ENCODE results near the gene LHPP. TPM values are rescaled to one million over a fixed set of nuclear protein-coding genes. Genes with fewer than 3 reads are reported as not detected.
"Not testable (repeated sequence)": the region's sequence is repeated elsewhere in the genome, so short reads cannot be mapped to it uniquely, and the experiment has no call there.

LHPP gene
- total RNA-seq, 1 donor from 2014 or later, result 7.6 TPM

DNA sequence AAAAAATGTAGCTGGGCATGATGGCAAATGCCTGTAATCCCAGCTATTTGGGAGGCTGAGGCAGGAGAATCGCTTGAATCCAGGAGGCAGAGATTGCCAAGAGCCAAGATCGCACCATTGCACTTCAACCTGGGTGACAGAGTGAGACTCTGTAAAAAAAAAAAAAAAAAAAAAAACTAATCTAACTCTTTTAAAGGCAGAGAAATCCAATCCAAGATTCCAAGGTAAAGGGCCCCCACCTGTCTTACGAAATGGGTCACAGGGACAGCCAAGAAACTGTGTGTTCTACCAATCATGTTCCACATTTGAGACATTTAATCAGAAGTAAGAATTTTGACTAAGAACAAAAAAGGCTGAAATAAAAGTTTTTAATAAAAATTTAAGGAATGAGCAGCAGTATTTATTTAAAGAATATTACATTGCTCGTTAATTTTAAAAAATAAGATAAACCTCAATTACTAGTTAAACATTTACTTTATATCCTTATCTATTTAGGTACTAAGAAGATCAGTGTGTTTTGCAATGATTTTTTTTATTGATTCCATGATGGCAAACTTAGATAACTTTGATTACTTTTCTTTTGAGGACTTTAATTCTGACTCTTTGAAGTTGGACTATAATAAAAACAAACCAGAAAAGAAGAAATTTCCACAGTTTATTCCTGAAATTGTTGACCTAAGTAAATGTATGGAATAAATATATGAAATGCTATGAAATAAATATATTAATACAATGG lies 36.2 kb upstream of the LHPP start:
- no peak overlapping the region for H3K27ac ChIP-seq (replicated peaks)
- no peaks in the 10 kb centered on the region for H3K9me3 ChIP-seq (replicated peaks)
- H3K4me1 ChIP-seq, result no peaks in the 10 kb centered on the region
- no peaks in the 10 kb centered on the region for H3K36me3 ChIP-seq
- TF ChIP-seq, protein P1, sequence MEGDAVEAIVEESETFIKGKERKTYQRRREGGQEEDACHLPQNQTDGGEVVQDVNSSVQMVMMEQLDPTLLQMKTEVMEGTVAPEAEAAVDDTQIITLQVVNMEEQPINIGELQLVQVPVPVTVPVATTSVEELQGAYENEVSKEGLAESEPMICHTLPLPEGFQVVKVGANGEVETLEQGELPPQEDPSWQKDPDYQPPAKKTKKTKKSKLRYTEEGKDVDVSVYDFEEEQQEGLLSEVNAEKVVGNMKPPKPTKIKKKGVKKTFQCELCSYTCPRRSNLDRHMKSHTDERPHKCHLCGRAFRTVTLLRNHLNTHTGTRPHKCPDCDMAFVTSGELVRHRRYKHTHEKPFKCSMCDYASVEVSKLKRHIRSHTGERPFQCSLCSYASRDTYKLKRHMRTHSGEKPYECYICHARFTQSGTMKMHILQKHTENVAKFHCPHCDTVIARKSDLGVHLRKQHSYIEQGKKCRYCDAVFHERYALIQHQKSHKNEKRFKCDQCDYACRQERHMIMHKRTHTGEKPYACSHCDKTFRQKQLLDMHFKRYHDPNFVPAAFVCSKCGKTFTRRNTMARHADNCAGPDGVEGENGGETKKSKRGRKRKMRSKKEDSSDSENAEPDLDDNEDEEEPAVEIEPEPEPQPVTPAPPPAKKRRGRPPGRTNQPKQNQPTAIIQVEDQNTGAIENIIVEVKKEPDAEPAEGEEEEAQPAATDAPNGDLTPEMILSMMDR (IDR thresholded peaks at IDR 0.05; ENCODE audit: borderline replicate concordance), result no peak
- peaks cover 86% of the 10 kb centered on the region for H3K27me3 ChIP-seq (ENCODE audit: low read depth)
- DNase-seq, result no peak
- intact Hi-C loops (cut with micrococcal nuclease), result no loop called here
- H3K4me3 ChIP-seq, result no peak overlapping the region

DNA sequence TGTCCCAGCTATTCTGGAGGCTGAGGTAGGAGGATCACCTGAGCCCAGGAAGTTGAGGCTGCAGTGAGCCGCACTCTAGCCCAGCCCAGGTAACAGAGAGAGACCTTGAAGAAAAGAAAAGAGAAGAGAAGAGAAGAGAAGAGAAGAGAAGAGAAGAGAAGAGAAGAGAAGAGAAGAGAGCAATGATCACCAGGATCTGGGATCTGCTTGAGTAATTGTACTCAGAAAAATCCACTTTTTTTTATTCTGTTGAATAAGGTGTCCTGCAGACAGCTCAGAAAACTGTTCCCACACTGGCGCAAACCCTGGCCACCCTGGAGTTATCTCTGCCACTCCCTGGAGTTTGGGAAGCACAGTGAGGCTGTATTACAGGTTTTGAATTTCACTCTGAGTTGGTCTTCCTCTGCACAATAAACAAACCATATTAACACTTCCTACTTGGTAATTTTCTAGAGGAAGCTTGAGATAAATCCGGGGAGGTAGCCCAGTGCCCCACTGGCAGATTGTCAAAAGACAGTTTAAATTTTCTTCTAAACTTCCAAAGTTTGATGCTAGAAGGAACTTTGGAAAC lies 33.3 kb upstream of the LHPP start:
- Histone ChIP-seq H3K36me3 (no peaks in the 10 kb centered on the region), H3K4me3 (no peak overlapping the region), H3K9me3 (replicated peaks) (no peaks in the 10 kb centered on the region), H3K4me1 (no peaks in the 10 kb centered on the region), H3K27me3 (ENCODE audit: low read depth) (peaks cover 76% of the 10 kb centered on the region), H3K27ac (replicated peaks) (no peak overlapping the region)
- intact Hi-C loops (cut with micrococcal nuclease), result no loop called here
- DNase-seq, result no peak
- TF ChIP-seq, protein P1 (IDR thresholded peaks at IDR 0.05; ENCODE audit: borderline replicate concordance), result no peak

DNA sequence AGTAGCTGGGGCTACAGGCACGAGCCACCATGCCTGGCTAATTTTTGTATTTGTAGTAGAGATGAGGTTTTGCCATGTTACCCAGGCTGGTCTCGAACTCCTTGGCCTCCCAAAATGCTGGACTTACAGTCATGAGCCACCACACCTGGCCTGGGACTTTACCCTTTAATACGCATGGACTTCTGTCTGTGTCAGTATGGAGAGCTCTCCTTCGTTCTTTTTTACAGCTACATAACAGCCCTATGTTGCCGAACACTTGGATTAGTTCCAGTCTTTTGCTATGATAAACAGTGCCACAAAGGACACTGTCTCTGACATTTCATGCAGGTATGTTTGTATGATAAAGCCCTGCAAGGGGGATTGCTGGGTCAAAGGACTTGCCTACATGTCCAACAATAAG lies 32.0 kb upstream of the LHPP start:
- DNase-seq, result no peak
- intact Hi-C loops (cut with micrococcal nuclease), result no loop called here
- TF ChIP-seq, protein P1 (IDR thresholded peaks at IDR 0.05; ENCODE audit: borderline replicate concordance), result no peak

DNA sequence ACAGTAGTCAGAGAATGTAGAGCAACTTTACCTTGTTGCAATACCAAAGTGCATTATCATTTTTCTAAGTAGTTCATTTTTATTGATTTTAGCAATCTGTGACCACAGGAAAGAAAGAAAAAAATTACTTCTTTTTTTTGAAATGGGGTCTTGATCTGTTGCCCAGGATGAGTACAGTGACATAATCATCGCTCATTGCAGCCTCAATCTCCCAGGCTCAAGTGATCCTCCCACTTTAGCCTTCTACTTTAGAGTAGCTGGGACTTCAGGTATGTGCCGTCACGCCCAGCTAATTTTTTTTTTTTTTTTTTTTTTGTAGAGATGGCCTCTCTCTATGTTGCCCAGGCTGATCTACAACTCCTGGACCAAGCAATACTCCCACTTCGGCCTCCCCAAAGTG lies 31.5 kb upstream of the LHPP start:
- TF ChIP-seq, protein P1 (IDR thresholded peaks at IDR 0.05; ENCODE audit: borderline replicate concordance), result no peak
- no peak overlapping the region for H3K4me3 ChIP-seq
- H3K9me3 ChIP-seq (replicated peaks), result no peaks in the 10 kb centered on the region
- peaks cover 63% of the 10 kb centered on the region for H3K27me3 ChIP-seq (ENCODE audit: low read depth)
- no peak for DNase-seq
- no peaks in the 10 kb centered on the region for H3K4me1 ChIP-seq
- intact Hi-C loops (cut with micrococcal nuclease), result no loop called here
- no peaks in the 10 kb centered on the region for H3K36me3 ChIP-seq
- H3K27ac ChIP-seq (replicated peaks), result no peak overlapping the region

More for the DNA sequence above, 32.0 kb upstream of the LHPP start:
- Histone ChIP-seq H3K36me3 (no peaks in the 10 kb centered on the region), H3K4me1 (no peaks in the 10 kb centered on the region), H3K4me3 (no peak overlapping the region), H3K27ac (replicated peaks) (no peak overlapping the region), H3K9me3 (replicated peaks) (no peaks in the 10 kb centered on the region), H3K27me3 (ENCODE audit: low read depth) (peaks cover 68% of the 10 kb centered on the region)

DNA sequence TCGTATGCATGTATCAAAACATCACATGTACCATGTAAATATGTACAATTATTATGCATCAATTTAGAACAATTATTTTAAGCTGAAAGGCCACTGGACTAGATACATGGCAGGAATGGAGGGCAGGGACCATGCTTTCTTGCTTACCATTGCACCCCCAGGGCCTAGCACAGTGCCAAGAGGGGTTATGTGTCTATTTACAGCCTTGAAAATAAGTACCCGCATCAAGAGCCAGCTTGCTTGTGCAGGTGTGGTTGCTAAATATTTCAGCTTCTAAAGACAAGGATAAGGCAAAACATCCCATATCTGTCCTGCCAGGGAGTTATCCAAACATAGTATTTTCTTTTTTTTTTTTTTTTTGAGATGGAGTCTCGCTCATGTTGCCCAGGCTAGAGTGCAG lies 28.2 kb upstream of the LHPP start:
- intact Hi-C loops (cut with micrococcal nuclease), result no loop called here
- no peak overlapping the region for H3K27ac ChIP-seq (replicated peaks)
- TF ChIP-seq, protein P1 (IDR thresholded peaks at IDR 0.05; ENCODE audit: borderline replicate concordance), result no peak

DNA sequence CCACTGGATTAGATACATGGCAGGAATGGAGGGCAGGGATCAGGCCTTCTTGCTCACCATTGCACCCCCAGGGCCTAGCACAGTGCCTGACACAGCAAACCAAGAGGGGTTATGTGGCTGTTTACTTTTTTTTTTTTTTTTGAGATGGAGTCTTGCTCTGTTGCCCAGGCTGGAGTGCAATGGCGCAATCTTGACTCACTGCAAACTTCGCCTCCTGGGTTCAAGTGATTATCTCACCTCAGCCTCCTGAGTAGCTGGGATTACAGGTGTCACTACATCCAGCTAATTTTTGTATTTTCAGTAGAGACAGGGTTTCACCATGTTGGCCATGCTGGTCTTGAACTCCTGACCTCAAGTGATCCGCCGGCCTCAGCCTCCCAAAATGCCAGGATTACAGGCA lies 25.9 kb upstream of the LHPP start:
- H3K27me3 ChIP-seq (ENCODE audit: low read depth), result peaks cover 37% of the 10 kb centered on the region
- intact Hi-C loops (cut with micrococcal nuclease); H3K36me3 ChIP-seq; DNase-seq; H3K4me1 ChIP-seq; H3K9me3 ChIP-seq (replicated peaks); H3K27ac ChIP-seq (replicated peaks); H3K4me3 ChIP-seq: not testable (repeated sequence)

More for the DNA sequence above, 28.2 kb upstream of the LHPP start:
- no peaks in the 10 kb centered on the region for H3K36me3 ChIP-seq
- peaks cover 48% of the 10 kb centered on the region for H3K27me3 ChIP-seq (ENCODE audit: low read depth)
- DNase-seq, result no peak
- no peaks in the 10 kb centered on the region for H3K4me1 ChIP-seq
- no peak overlapping the region for H3K4me3 ChIP-seq
- H3K9me3 ChIP-seq (replicated peaks), result no peaks in the 10 kb centered on the region
